Globus pallidus (tissue), 1 donor: ENCODE measurements around the gene PEF1.

Source experiments
- DNase-seq: peaks from one replicate; pipeline ENCODE4 v3.0.0-alpha.2; 2015; ENCODE audit warnings: low spot score

PEF1 gene

DNA sequence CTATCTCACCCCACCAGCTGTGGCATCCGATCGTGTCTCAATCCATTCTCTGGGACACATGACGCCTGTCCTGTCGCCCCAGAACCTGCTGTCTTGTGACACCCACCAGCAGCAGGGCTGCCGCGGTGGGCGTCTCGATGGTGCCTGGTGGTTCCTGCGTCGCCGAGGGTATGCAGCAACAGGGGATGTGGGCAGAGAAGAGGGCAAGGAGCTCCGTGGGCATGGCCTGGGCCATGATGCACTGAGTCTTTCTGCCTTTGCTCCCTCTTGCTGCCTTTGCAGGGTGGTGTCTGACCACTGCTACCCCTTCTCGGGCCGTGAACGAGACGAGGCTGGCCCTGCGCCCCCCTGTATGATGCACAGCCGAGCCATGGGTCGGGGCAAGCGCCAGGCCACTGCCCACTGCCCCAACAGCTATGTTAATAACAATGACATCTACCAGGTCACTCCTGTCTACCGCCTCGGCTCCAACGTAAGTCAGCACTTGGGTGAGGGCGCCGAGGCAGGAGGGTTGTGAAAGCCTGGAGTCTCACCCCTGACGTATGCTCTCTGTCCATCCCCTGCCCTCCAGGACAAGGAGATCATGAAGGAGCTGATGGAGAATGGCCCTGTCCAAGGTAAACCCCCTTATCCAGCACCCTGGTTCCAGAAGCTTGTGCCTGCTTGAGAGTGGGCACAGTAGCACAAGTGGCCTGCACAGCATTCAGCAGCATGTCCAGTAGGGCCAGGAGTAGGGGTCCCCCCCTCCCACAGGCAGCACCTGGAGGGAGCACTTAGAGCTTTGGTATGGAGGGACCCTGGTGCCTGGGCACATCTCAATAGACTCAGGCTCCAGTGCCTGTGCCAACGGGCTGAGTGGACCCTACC lies 59.6 kb downstream of the PEF1 start:
- no peak for DNase-seq

GRCh38 chr1:31583995-31584868 lies 60.4 kb downstream of the PEF1 start:
- DNase-seq = no peak

- no peak for DNase-seq
These were observed 61.3 kb downstream of the PEF1 start for GRCh38 chr1:31583082-31583994.

GRCh38 chr1:31581821-31582810 lies 62.6 kb downstream of the PEF1 start:
- DNase-seq = no peak

DNA sequence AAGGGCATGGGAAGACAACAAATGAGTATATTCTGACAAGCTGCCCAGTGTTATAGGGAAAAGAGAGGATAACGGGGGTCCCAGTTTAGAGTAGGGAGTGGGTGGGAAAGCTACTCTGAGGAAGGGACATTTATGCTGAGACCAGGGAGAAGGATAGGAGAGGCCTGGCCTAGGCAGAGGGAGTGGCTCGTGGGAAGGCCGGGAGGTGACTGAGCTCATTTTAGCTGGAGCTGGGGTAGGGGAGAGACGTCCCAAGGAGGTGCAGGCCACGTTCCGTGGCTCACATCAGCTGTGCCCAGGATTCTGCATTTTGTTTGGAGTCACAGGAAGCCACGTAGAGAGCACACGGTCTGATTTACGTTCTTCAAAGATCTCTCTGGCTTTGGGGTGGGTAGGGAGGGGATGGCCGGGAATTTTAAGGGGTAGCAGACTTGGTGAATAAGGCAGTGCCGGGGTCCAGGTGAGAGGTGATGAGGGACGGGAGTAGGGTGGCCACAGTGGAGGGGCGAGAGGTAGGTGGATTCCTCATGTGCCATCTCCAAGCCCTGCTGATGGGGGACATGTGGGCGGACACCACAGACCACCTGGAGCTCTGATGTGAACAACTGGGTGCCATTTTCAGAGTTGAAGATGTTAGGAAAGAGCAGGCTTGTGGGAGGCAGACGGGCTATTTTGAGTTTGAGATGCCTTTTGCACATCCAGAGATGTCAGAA lies 63.6 kb downstream of the PEF1 start:
- DNase-seq = no peak

- DNase-seq = no peak
These were observed 64.2 kb downstream of the PEF1 start for GRCh38 chr1:31580513-31580870.
